Fibroblast of pulmonary artery (primary cell): ENCODE measurements around the gene TFF1.

Source experiments
- DNase-seq: peaks from one replicate; pipeline ENCODE4 v3.0.0-alpha.2; 2010; ENCODE audit warnings: low read depth
- H3K4me3 ChIP-seq: replicated peaks from 2 replicates; pipeline ENCODE4 v1.5.1; 2011; ENCODE audit warnings: low read depth, mild to moderate bottlenecking, control low read depth, low read length, moderate library complexity
- CTCF ChIP-seq: IDR thresholded peaks from 2 replicates; pipeline ENCODE4 v1.5.1; 2011; ENCODE audit warnings: mild to moderate bottlenecking, control low read depth, low read length, inconsistent platforms; ENCODE audit errors: missing control alignments

The TFF1 gene

GRCh38 chr21:42336054-42336453 lies 30.3 kb downstream of the TFF1 start:
- no peak overlapping the region for H3K4me3 ChIP-seq
- no peak for TF ChIP-seq CTCF

GRCh38 chr21:42332557-42333317 lies 33.6 kb downstream of the TFF1 start:
- TF ChIP-seq CTCF = no peak
- no peak for DNase-seq
- H3K4me3 ChIP-seq = no peak overlapping the region

More at GRCh38 chr21:42336054-42336453, 30.3 kb downstream of the TFF1 start:
- peak; percentile 22 for DNase-seq

- no peak for DNase-seq
- no peak overlapping the region for H3K4me3 ChIP-seq
- no peak for TF ChIP-seq CTCF
Measured at GRCh38 chr21:42331660-42332059, 34.7 kb downstream of the TFF1 start.

- no peak for TF ChIP-seq CTCF
- DNase-seq = no peak
- H3K4me3 ChIP-seq = no peak overlapping the region
Measured at GRCh38 chr21:42330380-42331371, 35.7 kb downstream of the TFF1 start.

GRCh38 chr21:42324896-42325295 lies 41.4 kb downstream of the TFF1 start:
- DNase-seq = no peak
- no peak overlapping the region for H3K4me3 ChIP-seq
- TF ChIP-seq CTCF = no peak

- H3K4me3 ChIP-seq = no peak overlapping the region
- no peak for DNase-seq
- no peak for TF ChIP-seq CTCF
Measured at GRCh38 chr21:42321845-42322244, 44.5 kb downstream of the TFF1 start.
